H1 (cell line): ENCODE results near the gene COL2A1. TPM values are rescaled to one million over a fixed set of nuclear protein-coding genes. Genes with fewer than 3 reads are reported as not detected.

Experiments
- CTCF ChIA-PET: fragments of 300-600 bp; sonication (Branson Sonifier 250); formaldehyde crosslinking; loops from one replicate; lab custom pipeline; 2021; ENCODE audit not compliant: partially characterized antibody; lab: Charles Lee
- POLR2A ChIA-PET: fragments of 300-600 bp; sonication (Branson Sonifier 250); formaldehyde crosslinking; loops from one replicate; lab custom pipeline; 2021; ENCODE audit warnings: inconsistent platforms; ENCODE audit not compliant: partially characterized antibody; lab: Charles Lee
- DNase-seq, 2 experiments: peaks; one replicate each; pipeline versions ENCODE4 v3.0.0 to v3.0.0-alpha.2; 2010 to 2022; ENCODE audit warnings: low spot score in 2 of 2, low read depth in 1 of 2, mixed read lengths in 1 of 2
- FAIRE-seq: peaks from 2 replicates; lab custom pipeline; 2011; peaks lifted over from hg19 to GRCh38; lab: Jason Lieb, UNC
- H2AFZ ChIP-seq: 2 replicates; pipeline ENCODE4 v1.8.1; 2012; ENCODE audit warnings: low read length, inconsistent platforms
- H2AK5ac ChIP-seq: 2 replicates; pipeline ENCODE4 v1.6.1; 2013; ENCODE audit warnings: low read depth, low read length
- H2BK120ac ChIP-seq: replicated peaks from 2 replicates; pipeline ENCODE3; 2013; ENCODE audit warnings: low read depth, low read length, inconsistent platforms
- H2BK12ac ChIP-seq: 2 replicates; pipeline ENCODE4 v1.6.1; 2013; ENCODE audit warnings: low read depth, low read length
- H2BK15ac ChIP-seq: 2 replicates; pipeline ENCODE4 v1.6.1; 2013; ENCODE audit warnings: low read length
- H2BK20ac ChIP-seq: 2 replicates; pipeline ENCODE4 v1.6.1; 2013; ENCODE audit warnings: low read length
- H2BK5ac ChIP-seq: 2 replicates; pipeline ENCODE4 v1.6.1; 2013; ENCODE audit warnings: low read depth, low read length
- H3K14ac ChIP-seq: 2 replicates; pipeline ENCODE4 v1.6.1; 2013; ENCODE audit warnings: inconsistent platforms; ENCODE audit not compliant: insufficient read length
- H3K18ac ChIP-seq: 2 replicates; pipeline ENCODE4 v1.6.1; 2013; ENCODE audit warnings: low read length; ENCODE audit errors: extremely low read depth
- H3K23ac ChIP-seq: 2 replicates; pipeline ENCODE4 v1.6.1; 2013; ENCODE audit warnings: inconsistent platforms; ENCODE audit not compliant: insufficient read length
- H3K23me2 ChIP-seq: 2 replicates; pipeline ENCODE4 v1.6.1; 2013; ENCODE audit warnings: low read depth, low read length
- H3K27ac ChIP-seq: 2 replicates; pipeline ENCODE4 v1.6.1; 2011; ENCODE audit warnings: low read depth, low read length, inconsistent platforms
- H3K27me3 ChIP-seq, 4 experiments: replicated peaks in 1 of 4; 1 replicate in 1 of 4; 2 replicates in 3 of 4; pipeline versions ENCODE4 v1.6.1 to v1.8.1; 2011 to 2013; ENCODE audit warnings: low read length in 3 of 4, mild to moderate bottlenecking in 3 of 4, inconsistent platforms in 2 of 4, mixed read lengths in 2 of 4, moderate library complexity in 1 of 4; ENCODE audit not compliant: control insufficient read depth in 3 of 4, insufficient read depth in 3 of 4; ENCODE audit errors: extremely low read depth in 1 of 4
- H3K36me3 ChIP-seq, 4 experiments: 2 replicates each; pipeline versions ENCODE4 v1.6.1 to v1.8.1; 2011 to 2013; ENCODE audit warnings: mild to moderate bottlenecking in 4 of 4, low read length in 3 of 4, moderate library complexity in 2 of 4, control low read depth in 1 of 4, inconsistent platforms in 1 of 4; ENCODE audit not compliant: insufficient read depth in 4 of 4, control insufficient read depth in 2 of 4
- H3K4ac ChIP-seq: replicated peaks from 2 replicates; pipeline ENCODE3; 2013; ENCODE audit warnings: low read length, low read depth, mixed read lengths, inconsistent platforms; ENCODE audit not compliant: insufficient read length
- H3K4me1 ChIP-seq, 4 experiments: replicated peaks in 1 of 4; 1 replicate in 1 of 4; 2 replicates in 3 of 4; pipeline versions ENCODE4 v1.6.1 to v1.8.1; 2011 to 2013; ENCODE audit warnings: low read length in 3 of 4, inconsistent platforms in 2 of 4, mixed read lengths in 1 of 4; ENCODE audit not compliant: insufficient read depth in 4 of 4, control insufficient read depth in 3 of 4
- H3K4me2 ChIP-seq, 2 experiments: 2 replicates each; pipeline versions ENCODE4 v1.6.1 to v1.8.1; 2011 to 2013; ENCODE audit warnings: low read depth in 2 of 2, low read length in 2 of 2, control low read depth in 1 of 2, inconsistent platforms in 1 of 2, mild to moderate bottlenecking in 1 of 2; ENCODE audit not compliant: insufficient read depth in 1 of 2
- H3K4me3 ChIP-seq, 4 experiments: fragments of 200-600, 300-600 bp in 1 of 4; sonication (generic), shearing (Covaris generic), sonication (Bioruptor Twin) in 1 of 4; 2 replicates each; pipeline versions ENCODE4 v1.5.1 to v1.8.1; 2011 to 2016; ENCODE audit warnings: low read length in 4 of 4, low read depth in 3 of 4, control low read depth in 2 of 4, inconsistent platforms in 2 of 4, mild to moderate bottlenecking in 2 of 4, mixed read lengths in 1 of 4, moderate library complexity in 1 of 4; ENCODE audit not compliant: insufficient read depth in 2 of 4; ENCODE audit errors: extremely low read depth in 1 of 4
- H3K56ac ChIP-seq: replicated peaks from 2 replicates; pipeline ENCODE3; 2013; ENCODE audit warnings: low read depth, mild to moderate bottlenecking, mixed read lengths, low read length, inconsistent platforms; ENCODE audit not compliant: insufficient read length
- H3K79me1 ChIP-seq: 2 replicates; pipeline ENCODE4 v1.6.1; 2013; ENCODE audit warnings: low read depth, low read length, control low read depth
- H3K79me2 ChIP-seq, 2 experiments: 2 replicates each; pipeline versions ENCODE4 v1.6.1 to v1.8.1; 2012 to 2013; ENCODE audit warnings: low read length in 2 of 2, mild to moderate bottlenecking in 2 of 2, inconsistent platforms in 1 of 2; ENCODE audit not compliant: insufficient read depth in 2 of 2, control insufficient read depth in 1 of 2
- H3K9ac ChIP-seq, 4 experiments: replicated peaks in 1 of 4; 1 replicate in 1 of 4; 2 replicates in 3 of 4; pipeline versions ENCODE4 v1.6.1 to v1.8.1; 2011 to 2013; ENCODE audit warnings: low read depth in 3 of 4, low read length in 3 of 4, control low read depth in 2 of 4, mild to moderate bottlenecking in 2 of 4, moderate library complexity in 2 of 4, inconsistent platforms in 1 of 4; ENCODE audit errors: extremely low read depth in 1 of 4
- H3K9me3 ChIP-seq, 2 experiments: 2 replicates each; pipeline versions ENCODE4 v1.6.1 to v1.8.1; 2012 to 2013; ENCODE audit warnings: mild to moderate bottlenecking in 2 of 2, moderate library complexity in 2 of 2, control low read depth in 1 of 2, inconsistent platforms in 1 of 2, low read depth in 1 of 2, low read length in 1 of 2, mixed read lengths in 1 of 2; ENCODE audit not compliant: insufficient read depth in 2 of 2
- H4K20me1 ChIP-seq, 2 experiments: replicated peaks in 1 of 2; 2 replicates each; pipeline versions ENCODE3 to v1.8.1; 2011 to 2013; ENCODE audit warnings: inconsistent platforms in 2 of 2, low read length in 2 of 2, mild to moderate bottlenecking in 1 of 2; ENCODE audit not compliant: insufficient read depth in 2 of 2, control insufficient read depth in 1 of 2
- H4K5ac ChIP-seq: 2 replicates; pipeline ENCODE4 v1.6.1; 2013; ENCODE audit warnings: low read length, low read depth, mixed read lengths, inconsistent platforms; ENCODE audit not compliant: insufficient read length
- H4K8ac ChIP-seq: 2 replicates; pipeline ENCODE4 v1.8.0; 2013; ENCODE audit warnings: mild to moderate bottlenecking, moderate library complexity, low read length, inconsistent platforms; ENCODE audit not compliant: insufficient read depth; ENCODE audit errors: extremely low read depth
- H4K91ac ChIP-seq: replicated peaks from 2 replicates; pipeline ENCODE3; 2013; ENCODE audit warnings: low read length, mixed read lengths, inconsistent platforms; ENCODE audit not compliant: insufficient read length
- ASH2L ChIP-seq: fragments of 200-600, 300-600 bp; sonication (generic); IDR thresholded peaks from one replicate; pipeline ENCODE4 v1.7.1; 2017; ENCODE audit warnings: low read length
- ATF2 ChIP-seq: IDR thresholded peaks from 2 replicates; pipeline ENCODE4 v1.6.1; 2012; ENCODE audit warnings: low read length, inconsistent platforms
- CEBPB ChIP-seq: IDR thresholded peaks from 2 replicates; pipeline ENCODE4 v1.6.1; 2012; ENCODE audit warnings: low read depth, low read length
- E2F6 ChIP-seq: IDR thresholded peaks from 2 replicates; pipeline ENCODE4 v1.6.1; 2012; ENCODE audit warnings: inconsistent platforms
- EGR1 ChIP-seq: IDR thresholded peaks from 2 replicates; pipeline ENCODE4 v1.6.1; 2011; ENCODE audit warnings: low read depth, low read length, borderline replicate concordance
- JUN ChIP-seq: IDR thresholded peaks from 2 replicates; pipeline ENCODE4 v1.6.1; 2011; ENCODE audit warnings: low read depth, mild to moderate bottlenecking, improper control_type of control experiment, low read length
- NRF1 ChIP-seq: IDR thresholded peaks from 2 replicates; pipeline ENCODE4 v1.6.1; 2011; ENCODE audit warnings: mild to moderate bottlenecking, low read depth, low read length, improper control_type of control experiment
- RXRA ChIP-seq: IDR thresholded peaks from 2 replicates; pipeline ENCODE4 v1.6.1; 2011; ENCODE audit warnings: low read depth, mild to moderate bottlenecking, low read length, moderate library complexity; ENCODE audit not compliant: insufficient read depth
- SAP30 ChIP-seq: fragments of 300-600 bp; sonication (generic); IDR thresholded peaks from 2 replicates; pipeline ENCODE4 v1.7.1; 2012; ENCODE audit warnings: low read length, moderate library complexity, mild to moderate bottlenecking, inconsistent platforms; ENCODE audit not compliant: insufficient read depth, insufficient replicate concordance
- TAF1 ChIP-seq: IDR thresholded peaks from 2 replicates; pipeline ENCODE4 v1.6.1; 2011; ENCODE audit warnings: mild to moderate bottlenecking, low read depth, low read length
- TCF12 ChIP-seq: IDR thresholded peaks from 2 replicates; pipeline ENCODE4 v1.6.1; 2011; ENCODE audit warnings: low read depth, mild to moderate bottlenecking, low read length
- WGBS, 2 experiments: shearing (Covaris generic) in 1 of 2; methylation state at CpG; one replicate each; pipeline versions ENCODE4 v1.1.6 to v1.1.7; 2013 to 2015; ENCODE audit warnings: low lambda C conversion rate in 2 of 2, mixed read lengths in 2 of 2, inconsistent platforms in 1 of 2, low coverage in 1 of 2, missing lambda C conversion rate in 1 of 2; ENCODE audit not compliant: insufficient replicate concordance in 2 of 2, insufficient coverage in 1 of 2, insufficient read length in 1 of 2; ENCODE audit errors: extremely low coverage in 1 of 2, missing lambda C conversion rate in 1 of 2; 5-methylcytosine and 5-hydroxymethylcytosine counted together
- polyA plus RNA-seq, 7 experiments: library from polyadenylated mRNA; depleted of rRNA in 3 of 7; stranded (reverse) in 5 of 7; unstranded in 2 of 7; fragments of >200 nt in 5 of 7; fragments of 200-250 nt in 2 of 7; gene quantifications; 1 replicate in 5 of 7; 2 replicates in 1 of 7; 4 replicates in 1 of 7; pipeline versions ENCODE4 v1.2.1 to v1.2.3, GENCODE V29; 2011 to 2013; ENCODE audit warnings: missing spikeins in 2 of 7, mixed read lengths in 2 of 7
- total RNA-seq: library from RNA; stranded (reverse); fragmentation: NEBNext Ultra II Directional; extraction: Animal tissue kit (Norgen Biotek cat#: 25700); gene quantifications from 2 replicates; pipeline ENCODE4 v1.2.1, GENCODE V29; 2021

Gene COL2A1
- total and polyA plus RNA-seq, 2 of the 8 experiments (the other 6 are each of a cell fraction or from before 2014, with no cell fraction given) = 4.2 to 14.6 TPM

GRCh38 chr12:48017496-48017895, 13.2 kb upstream of the COL2A1 start:
- H2BK15ac ChIP-seq = no peak overlapping the region
- no peak overlapping the region for H3K56ac ChIP-seq
- no peak overlapping the region for H2BK5ac ChIP-seq
- H3K9me3 ChIP-seq = no peaks in the 10 kb centered on the region
- no peak overlapping the region for H3K18ac ChIP-seq
- FAIRE-seq = no peak
- DNase-seq = no peak
- no peaks in the 10 kb centered on the region for H3K23me2 ChIP-seq
- H3K79me1 ChIP-seq = no peaks in the 10 kb centered on the region
- no peak overlapping the region for H3K4ac ChIP-seq
- H2BK20ac ChIP-seq = no peak overlapping the region
- no peak overlapping the region for H4K91ac ChIP-seq
- no peak overlapping the region for H3K4me3 ChIP-seq
- H2BK120ac ChIP-seq = no peak overlapping the region
- no peak overlapping the region for H4K8ac ChIP-seq
- H3K4me1 ChIP-seq = peaks cover 0 to 2% (median under 1%) of the 10 kb centered on the region in 4 experiments; a peak in 6 of 7 replicates
- H3K9ac ChIP-seq = no peak overlapping the region
- POLR2A ChIA-PET = interaction anchor here (0.7 to 1.6 kb wide), 3 partner anchors 10 to 19 kb away, joined by 3 to 4 read pairs (median 3); no protein-coding TSS in a partner anchor
- TF ChIP-seq E2F6 (no peak), TAF1 (no peak), ATF2 (no peak), TCF12 (no peak), SAP30 (no peak), JUN (no peak), RXRA (no peak), CEBPB (no peak), EGR1 (no peak), ASH2L (no peak), NRF1 (no peak)
- TF ChIP-seq, all 59 proteins: peak for 0
- Histone ChIP-seq H2BK12ac (no peak overlapping the region), H3K27ac (no peak overlapping the region), H4K5ac (no peak overlapping the region), H3K23ac (no peak overlapping the region), H3K14ac (no peak overlapping the region), H3K79me2 (no peaks in the 10 kb centered on the region), H2AFZ (no peak overlapping the region), H4K20me1 (peaks cover 5 to 7% of the 10 kb centered on the region in 2 experiments), H2AK5ac (no peak overlapping the region), H3K36me3 (no peaks in the 10 kb centered on the region), H3K27me3 (peaks cover 82 to 97% (median 97%) of the 10 kb centered on the region in 4 experiments), H3K4me2 (no peak overlapping the region)
- 84% methylated on average over 3 of the region's 5 CpGs; no CpG with 5 or more reads in 1 of the 2 experiments for WGBS, 2 experiments
- CTCF ChIA-PET = interaction anchor here (0.7 to 4.8 kb wide), 9 partner anchors 9 to 197 kb away, joined by 3 to 21 read pairs (median 3); partner anchors contain the start of genes COL2A1 and TMEM106C
